Hepatocyte (in vitro differentiated cells): ENCODE results near the gene NDUFB7. TPM values are rescaled to one million over a fixed set of nuclear protein-coding genes. Genes with fewer than 3 reads are reported as not detected.

Experiments
- DNase-seq: peaks from one replicate; pipeline ENCODE4 v3.0.0-alpha.2; 2016; ENCODE audit warnings: low spot score
- H2AFZ ChIP-seq: fragments of 200-600 bp; sonication (generic); 2 replicates; pipeline ENCODE4 v1.6.0; 2016; ENCODE audit warnings: antibody characterized with exemption, mild to moderate bottlenecking
- H3K27ac ChIP-seq: fragments of 200-600 bp; sonication (generic); 2 replicates; pipeline ENCODE4 v1.5.1; 2016; ENCODE audit warnings: mild to moderate bottlenecking
- H3K27me3 ChIP-seq: fragments of 200-600 bp; sonication (generic); 2 replicates; pipeline ENCODE4 v1.6.1; 2016
- H3K36me3 ChIP-seq: fragments of 200-600 bp; sonication (generic); replicated peaks from 2 replicates; pipeline ENCODE4 v1.5.1; 2016; ENCODE audit warnings: low read depth; ENCODE audit not compliant: insufficient read depth
- H3K4me1 ChIP-seq: fragments of 200-600 bp; sonication (generic); 2 replicates; pipeline ENCODE4 v1.5.1; 2016; ENCODE audit warnings: mild to moderate bottlenecking, moderate library complexity; ENCODE audit not compliant: insufficient read depth
- H3K4me2 ChIP-seq: fragments of 200-600 bp; sonication (generic); 2 replicates; pipeline ENCODE4 v1.6.0; 2016
- H3K4me3 ChIP-seq: fragments of 200-600 bp; sonication (generic); 2 replicates; pipeline ENCODE4 v1.5.1; 2016; ENCODE audit warnings: mild to moderate bottlenecking
- H3K79me2 ChIP-seq: fragments of 200-600 bp; sonication (generic); 2 replicates; pipeline ENCODE4 v1.6.0; 2017; ENCODE audit warnings: mild to moderate bottlenecking
- H3K9me2 ChIP-seq: fragments of 200-600 bp; sonication (generic); replicated peaks from 2 replicates; pipeline ENCODE4 v1.6.0; 2017; ENCODE audit warnings: mild to moderate bottlenecking; ENCODE audit not compliant: insufficient read depth
- H3K9me3 ChIP-seq: fragments of 200-600 bp; sonication (generic); 2 replicates; pipeline ENCODE4 v1.5.1; 2016; ENCODE audit warnings: low read depth, mild to moderate bottlenecking
- H4K20me1 ChIP-seq: fragments of 200-600 bp; sonication (generic); 2 replicates; pipeline ENCODE4 v1.6.0; 2016; ENCODE audit warnings: mild to moderate bottlenecking; ENCODE audit not compliant: insufficient read depth, poor library complexity, severe bottlenecking
- CTCF ChIP-seq: fragments of 200-600 bp; sonication (generic); IDR thresholded peaks from 2 replicates; pipeline ENCODE4 v1.5.1; 2016; ENCODE audit warnings: antibody characterized with exemption, mild to moderate bottlenecking; ENCODE audit not compliant: poor library complexity
- EZH2 ChIP-seq: fragments of 200-600 bp; sonication (generic); IDR thresholded peaks from 2 replicates; pipeline ENCODE4 v1.6.1; 2016; ENCODE audit warnings: antibody characterized with exemption, mild to moderate bottlenecking, borderline replicate concordance
- EZH2phosphoT487 ChIP-seq: fragments of 200-600 bp; sonication (generic); IDR thresholded peaks from one replicate; pipeline ENCODE4 v1.6.1; 2018; ENCODE audit warnings: antibody characterized with exemption, mild to moderate bottlenecking, low read depth, moderate library complexity; ENCODE audit not compliant: unreplicated experiment, severe bottlenecking
- WGBS: methylation state at CpG from one replicate; pipeline ENCODE4 v1.1.6; 2016; ENCODE audit warnings: low lambda C conversion rate; ENCODE audit errors: missing lambda C conversion rate; 5-methylcytosine and 5-hydroxymethylcytosine counted together
- polyA plus RNA-seq: library from polyadenylated mRNA; unstranded; fragments of >200 nt; fragmentation: Nextera tagmentation; extraction: Ambion mirVana; gene quantifications from 2 replicates; pipeline ENCODE4 v1.2.1, GENCODE V29; 2016
- total RNA-seq: library from RNA; depleted of rRNA; stranded (reverse); fragments of >200 nt; gene quantifications from 2 replicates; pipeline ENCODE4 v1.2.3, GENCODE V29; 2014

The NDUFB7 gene
- total and polyA plus RNA-seq, 2 experiments from 2014 or later: 201 to 354 TPM

GRCh38 chr19:14559916-14560775 lies 11.7 kb downstream of the NDUFB7 start:
- TF ChIP-seq CTCF (no peak), EZH2phosphoT487 (no peak), EZH2 (no peak)
- peaks cover 4% of the 10 kb centered on the region for H3K4me1 ChIP-seq
- H3K79me2 ChIP-seq: peaks cover 61% of the 10 kb centered on the region
- H4K20me1 ChIP-seq: peaks cover 2% of the 10 kb centered on the region
- H3K9me2 ChIP-seq: no peaks in the 10 kb centered on the region
- no peak overlapping the region for H3K27ac ChIP-seq
- no peaks in the 10 kb centered on the region for H3K36me3 ChIP-seq
- no peaks in the 10 kb centered on the region for H3K9me3 ChIP-seq
- H3K27me3 ChIP-seq: no peaks in the 10 kb centered on the region
- H2AFZ ChIP-seq: no peak overlapping the region
- H3K4me3 ChIP-seq: no peak overlapping the region
- 88% methylated on average over 28 of the region's 28 CpGs for WGBS
- H3K4me2 ChIP-seq: no peak overlapping the region
- no peak for DNase-seq

GRCh38 chr19:14558370-14559066 lies 13.3 kb downstream of the NDUFB7 start:
- Histone ChIP-seq H2AFZ (no peak overlapping the region), H3K4me3 (no peak overlapping the region), H3K9me2 (no peaks in the 10 kb centered on the region), H4K20me1 (peaks cover 2% of the 10 kb centered on the region), H3K79me2 (peaks cover 78% of the 10 kb centered on the region), H3K36me3 (no peaks in the 10 kb centered on the region), H3K27me3 (no peaks in the 10 kb centered on the region), H3K27ac (no peak overlapping the region), H3K4me1 (peaks cover 13% of the 10 kb centered on the region), H3K4me2 (no peak overlapping the region), H3K9me3 (no peaks in the 10 kb centered on the region)
- DNase-seq: no peak
- WGBS: 85% methylated on average over 19 of the region's 23 CpGs
- TF ChIP-seq EZH2 (no peak), EZH2phosphoT487 (no peak), CTCF (no peak)

GRCh38 chr19:14556662-14557188 lies 15.1 kb downstream of the NDUFB7 start:
- Histone ChIP-seq H3K4me1 (peaks cover 21% of the 10 kb centered on the region), H4K20me1 (peaks cover 2% of the 10 kb centered on the region), H3K27ac (no peak overlapping the region), H3K4me2 (peak overlapping the region; percentile 66), H3K27me3 (no peaks in the 10 kb centered on the region), H3K79me2 (peaks cover 91% of the 10 kb centered on the region), H2AFZ (no peak overlapping the region), H3K36me3 (no peaks in the 10 kb centered on the region), H3K9me3 (no peaks in the 10 kb centered on the region), H3K4me3 (no peak overlapping the region), H3K9me2 (no peaks in the 10 kb centered on the region)
- WGBS: 21% methylated on average over 18 of the region's 18 CpGs
- TF ChIP-seq EZH2 (no peak), CTCF (peak; percentile 86)
- DNase-seq: peak; percentile 90
